Measurements from ENCODE around the gene LHFPL3. TPM values are rescaled to one million over a fixed set of nuclear protein-coding genes. Genes with fewer than 3 reads are reported as not detected.

LHFPL3 gene
- total RNA-seq, 1 donor from 2014 or later, result not detected

DNA sequence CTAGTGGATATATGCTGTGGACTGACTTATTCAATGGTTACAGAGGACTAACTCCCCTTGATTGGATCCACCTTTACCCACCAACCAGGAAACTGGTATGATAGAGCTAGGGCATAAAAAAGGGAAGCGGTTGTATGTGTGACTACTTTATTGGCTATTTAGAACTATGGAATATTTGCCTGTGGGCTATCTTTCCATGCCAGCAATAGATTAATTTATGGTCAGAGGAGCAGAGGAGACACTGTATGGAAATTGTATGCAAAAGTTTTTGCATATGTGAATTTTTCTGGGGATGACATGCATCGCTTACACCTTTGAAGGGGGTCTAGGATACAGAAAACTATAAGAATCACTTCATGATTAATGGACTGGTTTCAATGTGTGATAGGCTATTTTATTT lies 105.7 kb downstream of the LHFPL3 start:
- peaks cover 9% of the 10 kb centered on the region for H3K27me3 Mint-ChIP-seq
- intact Hi-C loops (cut with micrococcal nuclease), result no loop called here
- H3K9me3 Mint-ChIP-seq, result peaks cover 2% of the 10 kb centered on the region
- POLR2A ChIA-PET, result no interaction called here
- H3K36me3 Mint-ChIP-seq (ENCODE audit: low read depth), result no peaks in the 10 kb centered on the region
- ATAC-seq (ENCODE audit: low read depth) (no peak), DNase-seq (no peak)
- no peak overlapping the region for H3K4me3 Mint-ChIP-seq
- no peaks in the 10 kb centered on the region for H3K4me1 Mint-ChIP-seq
- CTCF ChIA-PET, result no interaction called here
- no peak overlapping the region for H3K27ac Mint-ChIP-seq
- TF ChIP-seq, protein P1, sequence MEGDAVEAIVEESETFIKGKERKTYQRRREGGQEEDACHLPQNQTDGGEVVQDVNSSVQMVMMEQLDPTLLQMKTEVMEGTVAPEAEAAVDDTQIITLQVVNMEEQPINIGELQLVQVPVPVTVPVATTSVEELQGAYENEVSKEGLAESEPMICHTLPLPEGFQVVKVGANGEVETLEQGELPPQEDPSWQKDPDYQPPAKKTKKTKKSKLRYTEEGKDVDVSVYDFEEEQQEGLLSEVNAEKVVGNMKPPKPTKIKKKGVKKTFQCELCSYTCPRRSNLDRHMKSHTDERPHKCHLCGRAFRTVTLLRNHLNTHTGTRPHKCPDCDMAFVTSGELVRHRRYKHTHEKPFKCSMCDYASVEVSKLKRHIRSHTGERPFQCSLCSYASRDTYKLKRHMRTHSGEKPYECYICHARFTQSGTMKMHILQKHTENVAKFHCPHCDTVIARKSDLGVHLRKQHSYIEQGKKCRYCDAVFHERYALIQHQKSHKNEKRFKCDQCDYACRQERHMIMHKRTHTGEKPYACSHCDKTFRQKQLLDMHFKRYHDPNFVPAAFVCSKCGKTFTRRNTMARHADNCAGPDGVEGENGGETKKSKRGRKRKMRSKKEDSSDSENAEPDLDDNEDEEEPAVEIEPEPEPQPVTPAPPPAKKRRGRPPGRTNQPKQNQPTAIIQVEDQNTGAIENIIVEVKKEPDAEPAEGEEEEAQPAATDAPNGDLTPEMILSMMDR (IDR thresholded peaks at IDR 0.05), result no peak

DNA sequence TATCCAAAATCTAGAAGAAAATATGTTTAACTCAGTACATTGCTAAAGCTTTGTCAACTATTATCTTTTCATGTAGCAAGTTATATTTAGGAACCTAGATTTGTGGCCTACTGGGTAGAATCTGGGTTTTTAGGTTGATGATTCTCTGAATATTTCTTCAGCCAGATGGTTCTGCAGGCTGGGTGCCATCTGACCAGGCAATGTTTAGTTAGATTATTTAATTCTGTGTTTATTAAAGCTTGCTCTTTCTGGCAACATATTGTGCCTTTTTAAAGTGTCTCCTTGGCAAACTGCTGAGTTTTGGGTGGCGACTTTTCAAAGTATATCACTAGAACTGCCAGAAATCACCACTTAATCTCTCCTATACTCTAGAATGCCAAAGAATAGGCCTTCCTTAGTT lies 114.1 kb downstream of the LHFPL3 start:
- intact Hi-C loops (cut with micrococcal nuclease), result no loop called here
- Mint-ChIP-seq H3K27ac (no peak overlapping the region), H3K4me1 (no peaks in the 10 kb centered on the region), H3K9me3 (peaks cover 2% of the 10 kb centered on the region), H3K27me3 (peaks cover 6% of the 10 kb centered on the region), H3K4me3 (no peak overlapping the region), H3K36me3 (ENCODE audit: low read depth) (no peaks in the 10 kb centered on the region)
- TF ChIP-seq, protein P1 (IDR thresholded peaks at IDR 0.05), result no peak
- DNase-seq (no peak), ATAC-seq (ENCODE audit: low read depth) (no peak)
- ChIA-PET CTCF (no interaction called here), POLR2A (no interaction called here)

DNA sequence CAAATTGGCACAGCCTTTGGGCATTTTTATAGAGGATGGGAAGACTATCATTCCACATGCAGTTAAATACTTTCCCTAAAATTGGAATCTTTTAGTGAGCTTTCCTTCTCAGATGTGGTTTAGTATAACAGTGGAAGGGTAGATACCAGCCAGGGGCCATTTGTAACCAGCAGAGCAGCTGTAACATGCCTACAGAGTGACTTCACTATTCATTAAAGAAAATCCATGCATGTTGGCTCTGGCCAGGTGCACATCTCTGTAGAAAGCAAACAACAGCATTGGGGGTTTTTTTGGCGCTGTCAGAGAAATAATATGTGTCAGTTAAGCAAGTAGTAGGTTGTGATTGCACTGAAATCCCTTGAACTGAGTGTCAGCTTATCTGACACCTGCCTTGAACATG lies 115.6 kb downstream of the LHFPL3 start:
- Mint-ChIP-seq H3K36me3 (ENCODE audit: low read depth) (no peaks in the 10 kb centered on the region), H3K27me3 (peaks cover 2% of the 10 kb centered on the region), H3K27ac (no peak overlapping the region), H3K9me3 (no peaks in the 10 kb centered on the region), H3K4me3 (no peak overlapping the region), H3K4me1 (no peaks in the 10 kb centered on the region)
- ChIA-PET POLR2A (no interaction called here), CTCF (no interaction called here)
- intact Hi-C loops (cut with micrococcal nuclease), result no loop called here
- ATAC-seq (ENCODE audit: low read depth) (no peak), DNase-seq (no peak)
- TF ChIP-seq, protein P1 (IDR thresholded peaks at IDR 0.05), result no peak

DNA sequence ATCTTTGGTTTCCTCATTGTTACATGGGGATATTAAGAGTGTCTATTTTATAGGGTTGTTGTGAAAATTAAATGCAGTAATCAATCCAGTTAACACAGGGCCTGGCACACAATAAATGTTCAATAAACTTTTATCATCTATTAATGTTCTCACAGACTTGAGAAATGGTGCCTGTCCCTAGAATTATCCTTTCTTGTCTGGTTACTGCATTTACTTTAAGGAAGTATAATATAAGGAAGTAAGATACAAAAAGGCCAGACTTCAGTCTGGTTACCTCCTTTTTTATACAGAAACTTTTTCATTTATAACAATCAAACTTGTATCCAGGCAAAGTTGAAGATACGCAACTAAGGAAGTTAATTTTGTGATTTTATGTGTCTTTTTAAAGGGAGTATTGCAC lies 117.0 kb downstream of the LHFPL3 start:
- H3K27me3 Mint-ChIP-seq, result no peaks in the 10 kb centered on the region
- ATAC-seq (ENCODE audit: low read depth), result no peak
- no peak overlapping the region for H3K27ac Mint-ChIP-seq
- no peaks in the 10 kb centered on the region for H3K36me3 Mint-ChIP-seq (ENCODE audit: low read depth)
- ChIA-PET CTCF (no interaction called here), POLR2A (no interaction called here)
- DNase-seq, result no peak
- no peaks in the 10 kb centered on the region for H3K4me1 Mint-ChIP-seq
- intact Hi-C loops (cut with micrococcal nuclease), result no loop called here
- TF ChIP-seq, protein P1 (IDR thresholded peaks at IDR 0.05), result no peak
- H3K9me3 Mint-ChIP-seq, result no peaks in the 10 kb centered on the region
- no peak overlapping the region for H3K4me3 Mint-ChIP-seq

DNA sequence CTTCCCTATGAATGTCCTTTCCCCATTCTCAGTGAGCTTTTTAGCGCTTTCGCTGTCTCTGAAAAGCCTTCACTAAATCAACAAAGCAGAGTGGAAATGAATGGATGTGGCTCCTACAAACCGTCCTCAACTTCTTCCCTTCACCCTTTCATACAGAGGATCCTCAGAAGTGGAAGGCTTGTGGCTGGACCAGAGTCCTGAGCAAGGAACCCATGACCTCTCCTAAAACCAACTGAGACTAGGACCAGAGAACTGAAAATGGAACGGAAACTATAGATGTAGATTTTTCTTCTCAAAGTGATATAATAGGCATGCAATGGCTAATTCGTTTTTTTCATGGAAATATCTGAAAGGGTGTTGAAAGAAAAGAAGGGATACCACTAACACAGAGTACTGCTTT lies 122.5 kb downstream of the LHFPL3 start:
- DNase-seq, result no peak
- POLR2A ChIA-PET, result no interaction called here
- intact Hi-C loops (cut with micrococcal nuclease), result no loop called here
- ATAC-seq (ENCODE audit: low read depth), result no peak
- H3K4me1 Mint-ChIP-seq, result no peaks in the 10 kb centered on the region
- H3K27me3 Mint-ChIP-seq, result no peaks in the 10 kb centered on the region
- H3K9me3 Mint-ChIP-seq, result no peaks in the 10 kb centered on the region
- no peak overlapping the region for H3K27ac Mint-ChIP-seq
- no peaks in the 10 kb centered on the region for H3K36me3 Mint-ChIP-seq (ENCODE audit: low read depth)
- TF ChIP-seq, protein P1 (IDR thresholded peaks at IDR 0.05), result no peak
- no peak overlapping the region for H3K4me3 Mint-ChIP-seq
- CTCF ChIA-PET, result no interaction called here
